GM18909 (cell line): ENCODE measurements around the gene MDN1.
"Not testable (repeated sequence)": the region's sequence is repeated elsewhere in the genome, so short reads cannot be mapped to it uniquely, and the experiment has no call there.

Experiments
- ATAC-seq: cut with Tn5 transposase; IDR thresholded peaks from one replicate; pipeline ENCODE4 v1.9.1; 2021; ENCODE audit warnings: mild to moderate bottlenecking; ENCODE audit not compliant: unreplicated experiment, poor library complexity

The MDN1 gene

DNA sequence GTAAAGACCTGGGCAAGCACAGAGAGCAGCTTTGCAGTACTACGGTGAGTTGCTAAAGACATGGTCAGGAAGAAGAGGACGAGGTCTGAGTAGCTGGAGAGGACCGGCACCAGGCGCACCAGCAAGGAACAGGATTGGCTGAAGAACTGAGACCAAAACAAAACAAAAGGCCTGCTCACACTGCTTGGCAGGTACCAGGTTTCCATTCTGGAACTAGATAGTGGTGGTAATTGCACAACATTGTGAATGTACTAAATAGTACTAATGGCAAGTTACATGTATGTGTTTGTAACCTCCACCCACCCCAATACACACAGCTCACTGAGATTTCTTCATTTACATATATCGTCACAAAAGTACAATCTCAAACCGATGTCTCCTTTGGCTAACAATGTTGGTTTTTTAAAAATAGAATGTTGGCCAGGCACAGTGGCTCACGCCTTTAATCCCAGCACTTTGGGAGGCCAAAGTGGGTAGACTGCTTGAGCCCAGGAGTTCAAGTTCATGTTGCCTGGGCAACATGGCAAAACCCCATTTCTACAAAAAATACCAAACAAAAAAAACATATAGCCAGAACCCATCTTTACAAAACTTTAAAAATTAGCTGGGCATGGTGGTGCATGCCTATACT is 148.5 kb downstream of the MDN1 start:
- no peak for ATAC-seq

GRCh38 chr6:89669002-89669401 is 150.6 kb downstream of the MDN1 start:
- no peak for ATAC-seq

DNA sequence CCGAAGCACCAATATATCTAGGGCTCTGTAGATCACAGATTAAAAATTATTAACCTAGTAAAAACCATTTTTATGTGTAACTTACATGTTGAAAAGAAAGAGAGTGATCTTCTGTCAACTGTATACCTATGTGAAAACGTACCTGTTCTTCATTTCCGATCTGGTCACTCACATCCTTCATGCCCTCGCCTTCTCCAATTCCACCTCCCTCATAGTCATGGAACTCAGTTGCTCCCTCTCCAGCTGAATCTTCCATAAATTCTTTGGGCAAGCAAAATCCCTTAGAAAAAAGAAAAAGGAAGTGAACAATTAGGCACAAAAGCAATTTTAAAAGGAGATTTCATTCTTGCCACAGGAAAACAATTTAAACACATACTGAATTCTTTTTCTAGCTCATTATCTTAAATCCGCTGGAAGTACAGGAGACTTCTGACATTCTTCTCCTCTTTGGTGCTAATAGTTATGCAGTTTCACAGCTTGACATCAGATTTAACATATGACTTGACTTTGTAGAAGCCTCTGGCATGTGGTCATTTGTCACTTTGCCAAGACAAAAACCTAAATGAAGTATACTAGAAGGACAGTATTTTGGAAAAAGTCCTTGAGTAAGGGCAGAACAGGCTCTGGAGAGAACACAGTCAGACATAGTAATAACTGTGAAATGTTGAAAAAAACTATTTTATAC is 151.6 kb downstream of the MDN1 start:
- no peak for ATAC-seq

- ATAC-seq = no peak
Measured at GRCh38 chr6:89662659-89663223, 156.9 kb downstream of the MDN1 start.

GRCh38 chr6:89661559-89661958 is 158.0 kb downstream of the MDN1 start:
- no peak for ATAC-seq

DNA sequence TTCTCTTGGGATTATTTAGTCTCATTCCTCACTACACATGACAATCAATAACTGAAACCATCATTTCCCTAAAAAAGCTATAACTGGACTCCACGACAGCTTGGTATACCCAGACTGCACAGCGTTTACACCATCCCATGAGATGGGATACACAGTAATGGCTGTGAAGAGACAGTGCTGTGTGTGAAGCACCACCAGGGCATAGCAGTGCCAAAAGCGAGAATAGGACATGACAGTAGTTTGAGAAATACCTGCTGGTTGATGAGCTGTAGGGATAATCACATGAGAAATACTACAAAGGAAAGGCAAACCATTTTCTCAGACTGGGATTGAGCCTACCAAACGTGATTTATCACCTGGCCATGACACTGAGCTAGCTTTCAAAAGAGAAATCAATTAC is 158.6 kb downstream of the MDN1 start:
- no peak for ATAC-seq

- ATAC-seq = no peak
Measured at GRCh38 chr6:89657445-89658158, 162.0 kb downstream of the MDN1 start.

GRCh38 chr6:89655122-89655521 is 164.5 kb downstream of the MDN1 start:
- no peak for ATAC-seq

- no peak for ATAC-seq
Measured at GRCh38 chr6:89650579-89650978, 169.0 kb downstream of the MDN1 start.

GRCh38 chr6:89649682-89650081 is 169.9 kb downstream of the MDN1 start:
- no peak for ATAC-seq

DNA sequence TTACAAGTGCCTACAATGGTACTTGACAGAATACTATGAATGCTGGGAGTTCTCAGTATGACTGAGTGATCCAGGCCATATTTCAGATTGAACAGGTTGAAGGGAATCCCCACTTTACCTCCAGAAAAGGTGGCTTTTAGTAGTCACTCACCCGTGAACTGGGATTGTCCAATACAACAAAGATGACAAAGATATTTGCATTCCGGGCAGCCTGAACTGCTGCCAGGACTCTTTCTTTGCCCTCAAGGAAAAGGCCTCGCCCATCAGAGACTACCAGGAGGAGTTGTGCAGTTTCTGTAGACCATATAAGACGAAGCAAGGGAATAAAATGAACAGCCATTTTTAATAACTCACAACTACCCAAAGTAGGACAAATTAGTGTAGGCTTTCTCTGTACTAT is 174.7 kb downstream of the MDN1 start:
- ATAC-seq = no peak

- ATAC-seq = no peak
Measured at GRCh38 chr6:89643406-89643805, 176.2 kb downstream of the MDN1 start.

- ATAC-seq = no peak
Measured at GRCh38 chr6:89642956-89643355, 176.6 kb downstream of the MDN1 start.

DNA sequence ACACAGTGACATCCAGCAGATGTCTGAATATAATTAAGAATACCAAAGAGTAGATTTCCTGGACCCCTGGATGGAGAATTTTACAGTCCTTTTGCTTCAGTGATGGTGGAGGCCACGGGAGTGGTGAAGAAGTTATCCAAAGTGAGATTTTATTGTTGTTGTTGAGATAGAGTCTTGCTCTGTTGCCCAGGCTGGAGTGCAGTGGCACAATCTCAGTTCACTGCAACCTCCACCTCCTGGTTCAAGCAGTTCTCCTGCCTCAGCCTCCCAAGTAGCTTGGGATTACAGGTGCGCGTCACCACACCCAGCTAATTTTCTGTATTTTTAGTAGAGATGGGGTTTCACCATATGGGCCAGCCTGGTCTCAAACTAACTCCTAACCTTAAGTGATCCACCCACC is 178.0 kb downstream of the MDN1 start:
- not testable (repeated sequence) for ATAC-seq

- ATAC-seq = no peak
Measured at GRCh38 chr6:89640804-89641203, 178.8 kb downstream of the MDN1 start.

- ATAC-seq = peak; percentile 98
Measured at GRCh38 chr6:89638320-89639195, 181.0 kb downstream of the MDN1 start, which contains the start of gene LYRM2. Gene LYRM2, minus strand, starts transcription at chr6:89638747. Its CDS starts 31 bp downstream, at chr6:89638716.

GRCh38 chr6:89637960-89638319 is 181.7 kb downstream of the MDN1 start:
- no peak for ATAC-seq

DNA sequence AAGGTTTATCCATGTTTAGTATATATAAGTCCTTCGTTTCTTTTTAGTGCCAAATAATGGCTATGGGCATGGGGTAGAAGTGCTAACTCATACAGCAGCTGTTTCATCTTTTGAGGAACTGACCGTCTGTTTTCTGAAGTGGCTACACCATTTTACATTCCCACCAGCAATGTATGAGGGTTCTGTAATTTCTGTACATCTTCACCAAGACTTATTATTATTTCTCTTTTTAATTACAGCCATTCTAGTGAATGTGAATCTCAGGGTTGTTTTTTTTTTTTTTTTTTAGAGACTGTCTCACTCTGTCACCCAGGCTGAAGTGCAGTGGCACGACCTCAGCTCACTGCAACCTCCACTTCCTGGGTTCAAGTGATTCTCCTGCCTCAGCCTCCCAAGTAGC is 183.2 kb downstream of the MDN1 start:
- not testable (repeated sequence) for ATAC-seq

DNA sequence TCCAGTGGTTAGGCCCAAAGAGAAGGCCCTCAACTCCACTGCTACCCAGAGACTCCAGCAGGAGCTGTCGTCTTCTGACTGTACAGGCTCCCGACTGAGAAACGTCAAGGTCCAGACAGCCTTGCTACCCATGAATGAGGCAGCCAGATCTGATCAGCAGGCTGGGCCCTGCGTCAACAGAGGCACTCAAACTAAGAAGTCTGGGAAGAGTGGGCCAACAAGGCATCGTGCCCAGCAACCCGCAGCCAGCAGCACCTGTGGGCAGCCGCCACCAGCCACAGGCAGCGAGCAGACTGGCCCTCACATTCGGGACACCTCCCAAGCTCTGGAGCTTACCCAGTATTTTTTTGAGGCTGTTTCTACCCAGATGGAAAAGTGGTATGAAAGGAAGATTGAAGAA is 189.1 kb downstream of the MDN1 start:
- no peak for ATAC-seq

DNA sequence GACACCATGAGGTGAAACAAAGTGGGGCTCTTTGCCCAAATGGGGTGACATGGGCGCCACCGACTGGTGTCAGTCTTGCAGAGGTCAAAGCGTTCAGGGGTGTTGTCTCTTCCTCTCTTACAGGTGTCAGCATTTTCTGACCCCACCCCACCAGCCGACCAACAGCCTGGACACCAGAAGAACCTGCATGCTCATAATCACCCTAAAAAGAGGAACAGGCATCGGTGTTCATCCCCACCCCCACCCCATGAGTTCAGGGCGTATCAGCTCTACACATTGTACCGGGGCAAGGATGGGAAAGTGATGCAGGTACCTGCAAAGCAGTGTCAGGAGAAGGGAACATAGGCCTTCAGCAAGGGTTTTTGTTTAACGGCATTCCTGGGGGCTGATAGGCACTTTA is 195.8 kb downstream of the MDN1 start:
- no peak for ATAC-seq
